Kidney (tissue), 14 donors: ENCODE results near the gene ATL2. TPM values are rescaled to one million over a fixed set of nuclear protein-coding genes. Genes with fewer than 3 reads are reported as not detected.

Source experiments
- DNase-seq, 5 donors: peaks; one replicate each; pipeline ENCODE4 v3.0.0-alpha.2; 2013 to 2020
- FAIRE-seq: peaks from 2 replicates; lab custom pipeline; 2012; peaks lifted over from hg19 to GRCh38; lab: Jason Lieb, UNC
- H3K27ac ChIP-seq, 2 donors: one replicate each; pipeline ENCODE4 v1.7.0; 2013; ENCODE audit warnings: low read depth in 2 of 2, low read length in 2 of 2, inconsistent platforms in 1 of 2
- H3K27me3 ChIP-seq: one replicate; pipeline ENCODE4 v1.7.1; 2013; ENCODE audit warnings: low read length, inconsistent platforms; ENCODE audit not compliant: control insufficient read depth, insufficient read depth
- H3K36me3 ChIP-seq, 3 donors: one replicate each; pipeline versions ENCODE4 v1.7.0 to v1.7.1; 2013; ENCODE audit warnings: low read length in 3 of 3, control low read depth in 1 of 3, inconsistent platforms in 1 of 3; ENCODE audit not compliant: insufficient read depth in 3 of 3, control insufficient read depth in 2 of 3
- H3K4me1 ChIP-seq, 3 donors: one replicate each; pipeline versions ENCODE4 v1.7.0 to v1.7.1; 2013; ENCODE audit warnings: low read length in 3 of 3, inconsistent platforms in 1 of 3, low read depth in 1 of 3; ENCODE audit not compliant: control insufficient read depth in 2 of 3, insufficient read depth in 2 of 3
- H3K4me3 ChIP-seq, 3 donors: one replicate each; pipeline versions ENCODE4 v1.7.0 to v1.8.1; 2013; ENCODE audit warnings: low read length in 3 of 3, control low read depth in 1 of 3, inconsistent platforms in 1 of 3
- H3K9ac ChIP-seq, 3 donors: one replicate each; pipeline versions ENCODE4 v1.7.0 to v1.7.1; 2013; ENCODE audit warnings: low read length in 3 of 3, control low read depth in 1 of 3, inconsistent platforms in 1 of 3
- H3K9me3 ChIP-seq, 3 donors: one replicate each; pipeline versions ENCODE4 v1.7.0 to v1.7.1; 2013; ENCODE audit warnings: low read length in 3 of 3, control low read depth in 1 of 3, inconsistent platforms in 1 of 3; ENCODE audit not compliant: control insufficient read depth in 2 of 3, insufficient read depth in 1 of 3
- CTCF ChIP-seq: IDR thresholded peaks from 3 replicates; pipeline ENCODE4 v1.5.1; 2012; ENCODE audit warnings: mild to moderate bottlenecking, moderate library complexity, borderline replicate concordance; ENCODE audit not compliant: insufficient read depth; ENCODE audit errors: extremely low read depth
- intact Hi-C: fragments of 100-400 bp; cut with DNase I; formaldehyde crosslinking; loops from one replicate; pipeline ENCODE4 v1.11.1; 2022
- polyA plus RNA-seq: library from polyadenylated mRNA; stranded (reverse); fragments of 350-450 nt; fragmentation: Illumina TruSeq; extraction: RNeasy Lipid Tissue Mini Kit (QIAGEN cat#74804); gene quantifications from one replicate; pipeline ENCODE4 v1.2.3, GENCODE V29; 2014; ENCODE audit warnings: low read depth, low replicate concordance; ENCODE audit not compliant: insufficient read depth
- total RNA-seq: library from RNA; stranded (reverse); fragmentation: NEBNext Ultra II Directional; extraction: Animal tissue kit (Norgen Biotek cat#: 25700); gene quantifications from one replicate; pipeline ENCODE4 v1.2.1, GENCODE V29; 2021
- donor health status: control.
- donor health status: control.
- donor health status: control.
- donor health status: control.
- donor health status: control.
- donor health status: DM: yes; HTN: yes; CAD: no.
- donor health status: Normal renal cell carcinoma (clear cell type).

Gene ATL2
- total and polyA plus RNA-seq, 2 donors from 2014 or later, result 22.0 to 52.1 TPM

- intact Hi-C loops, result no loop called here
- DNase-seq (no peak), FAIRE-seq (no peak)
- no peaks in the 10 kb centered on the region for H3K36me3 ChIP-seq
- TF ChIP-seq CTCF, result no peak
- H3K27me3 ChIP-seq, result no peaks in the 10 kb centered on the region
- H3K9me3 ChIP-seq, result peaks cover 0 to 7% (median 0%) of the 10 kb centered on the region in 3 donors
- H3K4me1 ChIP-seq, result peaks cover 0 to 10% (median 8%) of the 10 kb centered on the region in 3 donors
- H3K9ac ChIP-seq, result no peak overlapping the region
- H3K27ac ChIP-seq, result no peak overlapping the region
- no peak overlapping the region for H3K4me3 ChIP-seq
Measured at GRCh38 chr2:38409156-38410102, 32.4 kb upstream of the ATL2 start.

GRCh38 chr2:38407111-38407682 lies 30.1 kb upstream of the ATL2 start:
- FAIRE-seq (no peak), DNase-seq (no peak)
- Histone ChIP-seq H3K27ac (peak overlapping the region; percentile 14 to 26), H3K9ac (no peak overlapping the region), H3K27me3 (no peaks in the 10 kb centered on the region), H3K4me1 (peaks cover 0 to 10% (median 8%) of the 10 kb centered on the region in 3 donors), H3K4me3 (no peak overlapping the region), H3K9me3 (no peaks in the 10 kb centered on the region), H3K36me3 (no peaks in the 10 kb centered on the region)
- intact Hi-C loops, result no loop called here
- TF ChIP-seq CTCF, result no peak

- peaks cover 0 to 10% (median 8%) of the 10 kb centered on the region in 3 donors for H3K4me1 ChIP-seq
- H3K36me3 ChIP-seq, result no peaks in the 10 kb centered on the region
- no peaks in the 10 kb centered on the region for H3K9me3 ChIP-seq
- DNase-seq (no peak), FAIRE-seq (no peak)
- H3K27me3 ChIP-seq, result no peaks in the 10 kb centered on the region
- peak overlapping the region; percentile 14 to 26 for H3K27ac ChIP-seq
- intact Hi-C loops, result no loop called here
- no peak overlapping the region for H3K4me3 ChIP-seq
- TF ChIP-seq CTCF, result no peak
- no peak overlapping the region for H3K9ac ChIP-seq
Measured at GRCh38 chr2:38406597-38407110, 29.6 kb upstream of the ATL2 start.
